Measurements from ENCODE around the gene EYA2.

EYA2 gene

DNA sequence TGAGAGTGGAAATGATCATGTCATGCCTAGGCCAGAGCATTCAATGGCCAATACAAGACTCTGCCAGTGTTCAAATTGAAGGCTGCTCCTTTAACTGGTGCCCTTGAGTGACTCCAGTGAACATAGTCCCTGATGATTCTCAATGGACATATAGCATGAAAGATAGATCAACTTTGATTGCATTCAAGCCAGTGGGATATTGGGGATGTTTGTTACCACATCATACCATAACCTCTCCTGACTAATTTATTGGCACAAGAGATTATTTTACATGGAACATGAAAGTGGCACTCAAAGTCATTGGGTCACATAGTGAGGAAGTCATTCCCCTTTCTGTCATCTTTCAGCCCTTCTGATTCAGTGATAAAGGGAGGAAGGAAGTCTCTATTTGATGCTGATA, 139.0 kb downstream of the EYA2 start:
- no peak overlapping the region for H3K4me3 ChIP-seq (ENCODE audit: low read length)
- TF ChIP-seq CTCF (conservative IDR thresholded peaks at IDR 0.05; ENCODE audit: low read depth, low read length), result no peak
- no peak for DNase-seq (ENCODE audit: low read depth)

DNA sequence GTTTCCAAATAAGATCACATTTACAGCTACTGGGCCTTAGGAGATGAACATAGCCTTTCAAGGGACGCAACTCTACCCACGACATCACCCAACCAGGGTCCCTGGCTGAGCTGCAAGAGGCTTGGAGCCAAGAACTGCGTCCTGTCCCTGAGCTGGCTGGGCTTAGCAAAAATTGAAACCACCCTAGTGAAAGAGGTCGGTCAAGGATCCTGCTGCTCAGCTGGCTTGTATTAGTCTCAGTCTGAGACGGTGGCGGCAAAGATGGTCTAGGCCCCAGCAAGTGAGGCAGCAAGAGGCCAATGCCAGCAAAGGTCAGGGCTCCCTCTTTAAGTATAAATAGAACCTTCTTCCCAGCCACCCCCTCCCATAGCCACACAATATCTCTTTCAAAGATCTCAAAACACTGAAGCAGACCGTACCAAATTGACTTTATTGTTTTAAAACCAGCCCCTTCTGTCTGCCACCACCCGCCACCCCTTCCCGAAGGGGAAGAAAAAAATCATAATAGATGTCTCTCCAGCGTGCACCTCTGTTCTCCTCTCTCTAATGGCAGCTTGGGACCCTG, 140.5 kb downstream of the EYA2 start:
- TF ChIP-seq CTCF (conservative IDR thresholded peaks at IDR 0.05; ENCODE audit: low read depth, low read length), result no peak
- DNase-seq (ENCODE audit: low read depth), result no peak
- H3K4me3 ChIP-seq (ENCODE audit: low read length), result no peak overlapping the region

- DNase-seq (ENCODE audit: low read depth), result no peak
- H3K4me3 ChIP-seq (ENCODE audit: low read length), result no peak overlapping the region
- TF ChIP-seq CTCF (conservative IDR thresholded peaks at IDR 0.05; ENCODE audit: low read depth, low read length), result no peak
These were observed 141.6 kb downstream of the EYA2 start for GRCh38 chr20:47036091-47036870.

DNA sequence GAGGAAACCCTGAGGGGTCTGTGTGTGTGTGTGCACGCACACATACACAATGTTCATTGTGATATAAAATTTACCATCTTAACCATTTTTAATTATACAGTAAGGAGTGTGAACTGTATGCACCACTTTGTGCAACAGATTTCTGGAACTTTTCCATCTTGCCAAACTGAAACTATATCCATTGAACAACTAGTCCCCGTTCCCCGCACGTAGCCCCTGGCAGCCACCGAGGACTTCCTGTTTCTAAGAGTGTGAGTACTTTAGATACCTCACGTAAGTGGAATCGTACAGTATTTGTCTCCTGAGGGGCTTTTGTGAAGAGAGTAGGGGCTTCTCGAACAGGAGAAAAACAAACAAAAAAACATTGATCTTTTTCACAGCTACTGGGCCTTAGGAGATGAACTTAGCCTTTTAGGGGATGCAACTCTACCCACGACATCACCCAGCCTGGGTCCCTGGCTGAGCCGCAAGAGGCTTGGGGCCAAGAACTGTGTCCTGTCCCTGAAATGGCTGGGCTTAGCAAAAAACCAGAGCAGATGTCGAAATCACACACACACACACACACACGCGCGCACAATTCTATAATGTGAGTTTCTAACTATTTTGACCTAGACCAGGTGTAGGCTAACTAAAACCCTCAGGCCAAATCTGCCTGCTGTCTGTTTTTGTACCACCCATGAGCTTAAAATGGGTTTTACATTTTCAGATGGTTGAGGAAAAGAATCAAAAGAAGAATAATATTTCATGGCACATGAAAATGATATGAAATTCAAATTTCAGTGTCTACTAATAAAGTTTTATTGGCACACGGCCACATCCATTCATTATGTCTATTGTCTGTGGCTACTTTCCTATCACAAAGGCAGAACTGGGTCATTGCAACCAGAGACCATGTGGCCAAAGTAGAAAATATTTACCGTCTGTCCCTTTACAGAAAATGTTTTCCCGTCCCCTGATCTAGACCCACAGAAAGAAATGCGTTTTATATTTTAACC, 144.2 kb downstream of the EYA2 start:
- TF ChIP-seq CTCF (conservative IDR thresholded peaks at IDR 0.05; ENCODE audit: low read depth, low read length), result no peak
- H3K4me3 ChIP-seq (ENCODE audit: low read length), result no peak overlapping the region
- no peak for DNase-seq (ENCODE audit: low read depth)

DNA sequence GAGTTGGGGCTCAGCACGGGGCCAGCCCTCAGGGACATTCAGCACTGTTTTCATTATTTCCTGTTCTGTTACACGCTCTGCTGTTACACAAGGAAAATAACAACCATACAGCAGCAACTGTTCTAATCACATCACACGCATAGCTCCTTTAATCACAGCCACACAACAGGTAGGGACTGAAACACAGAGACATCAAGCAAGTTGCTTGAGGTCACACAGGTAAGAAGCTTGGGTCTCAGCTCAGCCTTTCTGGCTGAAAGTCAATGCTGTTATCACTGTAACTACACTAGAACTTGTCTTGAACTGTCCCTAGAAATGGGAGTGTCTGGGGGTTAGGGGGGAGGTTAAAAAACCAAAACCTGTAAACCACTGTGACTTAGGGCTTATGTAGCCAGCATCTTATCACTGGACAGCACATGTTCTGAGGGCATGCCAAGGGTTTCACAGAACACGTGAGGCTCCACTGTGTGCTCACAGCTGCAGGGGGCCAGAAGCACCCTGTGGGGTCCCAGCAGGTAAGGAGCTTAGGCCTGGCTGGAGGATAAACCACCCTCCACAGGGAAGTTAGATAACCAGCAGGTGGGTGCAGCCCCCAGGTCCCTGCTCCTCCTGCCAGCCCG, 146.0 kb downstream of the EYA2 start:
- TF ChIP-seq CTCF (conservative IDR thresholded peaks at IDR 0.05; ENCODE audit: low read depth, low read length), result no peak
- H3K4me3 ChIP-seq (ENCODE audit: low read length), result no peak overlapping the region
- no peak for DNase-seq (ENCODE audit: low read depth)

DNA sequence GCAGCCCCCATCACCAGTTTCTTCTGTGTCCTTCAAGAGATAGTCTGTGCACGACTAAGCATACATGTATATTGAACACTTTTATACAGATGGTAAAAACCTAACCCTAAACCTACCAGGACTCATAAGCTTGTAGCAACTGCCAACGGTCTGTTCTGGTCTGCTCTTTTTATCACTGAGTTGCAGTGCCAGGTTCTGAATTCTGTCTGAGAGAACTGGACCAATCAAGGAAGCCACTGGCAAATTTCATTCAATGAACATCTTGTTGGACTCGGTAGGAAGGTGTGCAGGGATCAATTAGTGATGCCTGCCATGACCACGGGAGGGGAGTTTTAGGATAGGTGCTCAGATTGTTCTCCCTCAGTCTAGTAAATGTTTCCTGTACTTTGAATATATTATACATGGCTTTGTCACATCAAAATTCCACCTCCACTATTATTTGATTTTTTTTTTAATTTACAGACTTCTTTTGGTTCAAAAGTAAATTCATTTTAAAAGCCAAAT, 146.8 kb downstream of the EYA2 start:
- no peak for TF ChIP-seq CTCF (conservative IDR thresholded peaks at IDR 0.05; ENCODE audit: low read depth, low read length)
- H3K4me3 ChIP-seq (ENCODE audit: low read length), result no peak overlapping the region
- DNase-seq (ENCODE audit: low read depth), result no peak
